Epithelial cell of proximal tubule (primary cell): ENCODE results near the gene BCHE. TPM values are rescaled to one million over a fixed set of nuclear protein-coding genes. Genes with fewer than 3 reads are reported as not detected.

ENCODE experiments used
- DNase-seq: peaks from one replicate; pipeline ENCODE4 v3.0.0-alpha.2; 2011; ENCODE audit warnings: low read depth
- H3K4me3 ChIP-seq: 2 replicates; pipeline ENCODE4 v1.5.1; 2011; ENCODE audit warnings: low read depth, mild to moderate bottlenecking, low read length
- total RNA-seq: library from RNA; depleted of rRNA; stranded (reverse); fragments of >200 nt; gene quantifications from 2 replicates; pipeline ENCODE4 v1.2.3, GENCODE V29; 2015
- TF ChIP-seq, protein P1 (sequence below): conservative IDR thresholded peaks from 2 replicates; pipeline ENCODE4 v1.5.1; 2012; ENCODE audit warnings: low read depth, mild to moderate bottlenecking, low read length

The BCHE gene
- total RNA-seq, 1 donor from 2014 or later, result 2.9 TPM

DNA sequence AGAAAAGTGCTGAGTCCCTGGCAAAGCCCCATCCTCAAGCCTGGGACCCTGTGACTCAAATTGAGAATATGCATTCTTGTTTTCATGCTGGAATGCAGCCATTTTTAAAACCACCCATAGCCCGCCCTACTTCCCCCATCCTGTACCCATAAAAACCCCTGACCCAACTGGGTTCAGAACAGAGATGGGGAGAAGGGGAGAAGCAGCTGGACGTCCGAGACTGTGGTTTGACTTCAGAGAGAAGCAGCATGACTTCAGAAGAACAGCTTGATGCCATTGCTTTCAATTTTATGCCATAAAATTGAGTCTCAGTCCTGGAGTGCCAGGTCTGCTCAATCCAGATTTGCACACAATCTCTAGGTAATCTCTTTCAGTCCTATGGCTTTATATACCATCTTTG is 78.2 kb downstream of the BCHE start:
- H3K4me3 ChIP-seq, result no peak overlapping the region
- no peak for DNase-seq
- TF ChIP-seq, protein P1, sequence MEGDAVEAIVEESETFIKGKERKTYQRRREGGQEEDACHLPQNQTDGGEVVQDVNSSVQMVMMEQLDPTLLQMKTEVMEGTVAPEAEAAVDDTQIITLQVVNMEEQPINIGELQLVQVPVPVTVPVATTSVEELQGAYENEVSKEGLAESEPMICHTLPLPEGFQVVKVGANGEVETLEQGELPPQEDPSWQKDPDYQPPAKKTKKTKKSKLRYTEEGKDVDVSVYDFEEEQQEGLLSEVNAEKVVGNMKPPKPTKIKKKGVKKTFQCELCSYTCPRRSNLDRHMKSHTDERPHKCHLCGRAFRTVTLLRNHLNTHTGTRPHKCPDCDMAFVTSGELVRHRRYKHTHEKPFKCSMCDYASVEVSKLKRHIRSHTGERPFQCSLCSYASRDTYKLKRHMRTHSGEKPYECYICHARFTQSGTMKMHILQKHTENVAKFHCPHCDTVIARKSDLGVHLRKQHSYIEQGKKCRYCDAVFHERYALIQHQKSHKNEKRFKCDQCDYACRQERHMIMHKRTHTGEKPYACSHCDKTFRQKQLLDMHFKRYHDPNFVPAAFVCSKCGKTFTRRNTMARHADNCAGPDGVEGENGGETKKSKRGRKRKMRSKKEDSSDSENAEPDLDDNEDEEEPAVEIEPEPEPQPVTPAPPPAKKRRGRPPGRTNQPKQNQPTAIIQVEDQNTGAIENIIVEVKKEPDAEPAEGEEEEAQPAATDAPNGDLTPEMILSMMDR, result no peak

DNA sequence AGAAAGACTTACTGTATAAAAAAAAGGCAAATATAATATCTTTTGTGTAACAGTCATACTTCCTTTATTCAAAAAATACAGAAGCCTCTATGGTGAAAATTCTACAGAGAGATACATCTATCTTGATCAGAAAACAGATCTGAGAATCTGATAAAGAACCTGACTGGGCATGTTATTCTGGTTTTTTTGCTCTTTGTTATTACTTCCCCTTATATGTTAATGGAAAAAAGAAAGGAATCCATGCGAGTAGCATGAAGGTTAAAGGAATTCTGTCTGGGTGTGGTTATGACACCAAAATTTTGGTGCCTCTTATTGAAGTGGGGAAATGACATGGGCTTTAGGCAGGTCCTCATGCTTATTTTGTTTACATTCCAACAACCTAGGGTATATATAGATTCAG is 81.7 kb downstream of the BCHE start:
- H3K4me3 ChIP-seq, result no peak overlapping the region
- no peak for DNase-seq
- TF ChIP-seq, protein P1, result no peak

- DNase-seq, result no peak
- no peak overlapping the region for H3K4me3 ChIP-seq
- TF ChIP-seq, protein P1, result no peak
Observed at GRCh38 chr3:165754219-165755007, 82.8 kb downstream of the BCHE start.

DNA sequence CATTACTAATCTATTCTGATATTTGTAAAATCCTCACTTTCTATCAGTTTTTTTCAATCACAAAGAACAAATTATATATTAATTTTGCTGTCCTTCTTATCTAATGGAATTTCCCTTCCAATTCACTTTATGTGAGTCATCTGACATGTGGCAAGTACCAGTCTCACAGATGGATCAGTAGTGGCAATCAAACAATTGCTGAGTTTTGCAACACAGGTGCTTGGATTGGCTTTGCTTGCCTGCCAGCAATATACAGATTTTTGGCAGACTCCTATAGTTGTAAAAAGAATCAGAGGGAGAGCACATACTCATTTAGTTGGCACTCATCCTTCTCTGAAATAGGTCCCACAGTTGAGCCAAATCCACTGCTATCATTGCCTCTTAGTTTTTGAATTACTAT is 83.7 kb downstream of the BCHE start:
- TF ChIP-seq, protein P1, result no peak
- H3K4me3 ChIP-seq, result no peak overlapping the region
- peak; percentile 48 for DNase-seq

GRCh38 chr3:165751637-165752036 is 85.6 kb downstream of the BCHE start:
- DNase-seq, result no peak
- TF ChIP-seq, protein P1, result no peak

GRCh38 chr3:165749821-165750220 is 87.4 kb downstream of the BCHE start:
- peak; percentile 52 for DNase-seq
- TF ChIP-seq, protein P1, result no peak
- no peak overlapping the region for H3K4me3 ChIP-seq

More at GRCh38 chr3:165751637-165752036, 85.6 kb downstream of the BCHE start:
- H3K4me3 ChIP-seq, result no peak overlapping the region

- no peak for DNase-seq
- H3K4me3 ChIP-seq, result no peak overlapping the region
- TF ChIP-seq, protein P1, result no peak
Observed at GRCh38 chr3:165749241-165749640, 88.0 kb downstream of the BCHE start.
